ENCODE measurements around the gene TREML4.
"Not testable (repeated sequence)": the region's sequence is repeated elsewhere in the genome, so short reads cannot be mapped to it uniquely, and the experiment has no call there.

The TREML4 gene

DNA sequence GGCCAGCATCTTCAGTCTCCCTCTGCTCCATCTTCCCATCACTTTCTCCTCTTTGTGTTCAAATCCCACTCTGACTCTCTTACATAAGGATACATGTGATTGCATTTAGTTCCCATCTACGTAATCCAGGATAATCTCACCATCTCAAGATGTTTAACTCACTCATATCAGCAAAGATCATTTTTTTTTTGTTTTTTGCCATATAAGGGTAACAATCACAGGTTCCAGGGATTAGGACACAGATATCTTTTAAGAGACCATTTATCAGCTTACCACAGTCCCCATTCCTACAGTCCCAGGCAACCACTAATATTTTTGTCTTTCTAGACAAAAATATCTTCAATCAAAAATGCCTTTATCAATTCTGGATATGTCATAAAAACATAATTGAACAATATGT lies 24.0 kb upstream of the TREML4 start:
- no peak for DNase-seq (ENCODE audit: low read depth in 2 of 2, low spot score in 1 of 2)

- no peak for DNase-seq (ENCODE audit: low read depth in 2 of 2, low spot score in 1 of 2)
These were observed 19.6 kb upstream of the TREML4 start for GRCh38 chr6:41208439-41209106.

DNA sequence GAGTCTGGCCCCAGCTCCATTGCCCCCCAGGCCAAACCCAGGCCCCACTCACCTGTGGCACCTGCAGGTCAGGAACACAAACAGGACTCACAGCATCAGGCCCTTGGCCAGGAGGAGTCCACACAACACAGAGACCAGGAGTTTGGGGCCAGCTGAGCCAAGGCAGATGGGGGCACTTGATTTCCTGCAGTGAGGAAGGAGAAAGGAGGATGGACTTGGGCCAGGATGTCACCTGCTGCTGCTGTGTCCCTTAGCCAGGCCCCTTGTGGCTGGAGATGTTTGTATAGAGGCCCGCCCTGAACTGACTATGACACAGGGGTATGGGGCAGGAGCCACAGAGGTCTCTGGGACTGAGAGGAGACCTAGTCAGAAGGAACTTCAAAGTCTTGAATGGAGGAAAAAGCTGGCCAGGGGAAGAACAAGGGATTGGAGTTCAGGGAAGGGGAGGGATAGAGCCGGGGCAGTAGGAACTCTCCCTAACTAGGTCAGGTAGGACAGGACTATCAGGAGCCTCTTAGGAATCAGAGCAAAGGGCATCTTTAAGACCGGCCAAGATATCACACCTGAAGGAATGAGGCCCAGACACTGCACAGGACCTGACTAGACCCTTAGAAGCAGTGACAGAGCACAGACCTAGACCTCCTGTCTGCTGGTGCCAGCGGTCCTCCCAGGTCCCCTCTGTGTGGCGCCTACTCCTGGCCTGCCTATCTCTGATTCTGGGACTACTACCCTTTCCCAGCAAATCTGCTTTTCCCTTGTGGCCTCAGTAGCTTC lies 18.4 kb upstream of the TREML4 start:
- no peak for DNase-seq (ENCODE audit: low read depth in 2 of 2, low spot score in 1 of 2)

DNA sequence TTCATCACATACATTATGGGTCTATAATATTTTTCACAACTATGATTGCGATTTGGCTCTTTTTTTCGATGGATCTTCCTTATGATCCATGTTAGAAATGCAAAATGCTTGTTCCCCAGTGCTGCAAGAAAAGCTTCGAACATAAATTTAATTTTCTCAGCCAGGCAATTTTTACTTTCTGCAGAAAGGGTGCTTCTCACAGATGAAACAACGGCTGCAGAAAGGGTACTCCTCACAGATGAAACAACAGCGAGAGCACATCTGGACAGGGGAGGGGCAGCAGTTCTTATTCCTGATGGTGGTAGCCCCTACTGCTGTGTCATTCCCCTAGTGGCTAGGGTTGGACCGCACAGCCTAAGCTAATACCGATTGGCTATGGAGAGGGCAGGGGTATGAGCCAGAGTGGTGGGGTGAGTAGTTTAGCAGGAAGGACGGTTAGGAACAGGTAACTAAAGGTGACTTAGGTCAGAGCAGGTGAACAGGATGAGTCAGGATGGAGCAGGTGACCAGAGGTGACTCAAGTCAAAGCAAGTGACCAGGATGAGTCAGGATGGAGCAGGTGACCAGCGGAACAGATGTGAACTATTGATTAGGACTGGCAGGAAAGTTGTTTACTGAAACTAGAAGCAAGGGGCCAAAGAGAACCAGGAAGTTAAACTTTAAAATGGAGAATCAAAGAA lies 13.4 kb upstream of the TREML4 start:
- no peak for DNase-seq (ENCODE audit: low read depth in 2 of 2, low spot score in 1 of 2)

- DNase-seq (ENCODE audit: low read depth in 2 of 2, low spot score in 1 of 2): no peak
These were observed 12.4 kb upstream of the TREML4 start for GRCh38 chr6:41215777-41216176.

DNA sequence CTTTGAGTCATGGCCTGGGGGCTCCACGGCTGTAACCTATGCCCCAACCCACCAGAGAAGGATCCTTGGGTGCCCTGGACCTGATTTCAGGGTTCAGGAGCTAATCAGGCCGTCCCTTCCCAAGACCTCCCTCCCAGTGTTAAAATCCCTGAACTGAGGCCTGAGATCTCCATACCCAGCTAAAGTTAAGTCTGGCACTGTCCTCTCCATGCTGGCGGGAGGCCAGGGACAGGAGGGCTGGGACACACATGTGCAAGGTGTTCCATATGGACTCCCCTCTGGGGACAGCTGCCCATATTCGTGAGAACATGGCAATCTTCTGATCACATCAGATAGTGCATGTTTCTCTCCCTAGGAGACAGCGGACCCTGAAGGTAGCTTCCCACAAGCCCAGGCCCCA lies 11.5 kb upstream of the TREML4 start:
- no peak for DNase-seq (ENCODE audit: low read depth in 2 of 2, low spot score in 1 of 2)

- DNase-seq (ENCODE audit: low read depth in 2 of 2, low spot score in 1 of 2): no peak
These were observed 6.1 kb upstream of the TREML4 start for GRCh38 chr6:41222045-41222444.

- DNase-seq (ENCODE audit: low read depth in 2 of 2, low spot score in 1 of 2): no peak
These were observed 5.6 kb upstream of the TREML4 start for GRCh38 chr6:41222513-41222912.

- DNase-seq (ENCODE audit: low read depth in 2 of 2, low spot score in 1 of 2): no peak
These were observed 3.3 kb upstream of the TREML4 start for GRCh38 chr6:41224800-41225199.

DNA sequence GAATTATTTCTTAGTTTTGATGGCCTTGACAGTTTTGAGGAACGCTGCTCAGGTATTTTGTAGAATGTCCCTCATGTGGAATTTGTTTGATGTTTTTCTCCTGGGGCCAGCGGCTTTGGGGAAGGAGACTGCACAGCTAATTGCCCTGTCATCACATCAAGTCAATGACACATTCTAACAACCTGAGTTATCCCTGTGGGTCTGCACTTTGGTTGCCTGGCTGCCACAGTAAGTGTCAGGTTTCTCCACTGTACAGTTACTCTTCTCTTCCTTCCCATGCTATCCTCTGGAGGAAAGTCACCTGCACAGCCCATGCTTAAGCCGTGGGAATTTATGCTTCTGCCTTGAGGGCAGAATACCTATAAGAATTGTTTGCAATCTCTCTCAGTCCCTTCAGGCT lies 1.4 kb upstream of the TREML4 start:
- no peak for DNase-seq (ENCODE audit: low read depth in 2 of 2, low spot score in 1 of 2)

DNA sequence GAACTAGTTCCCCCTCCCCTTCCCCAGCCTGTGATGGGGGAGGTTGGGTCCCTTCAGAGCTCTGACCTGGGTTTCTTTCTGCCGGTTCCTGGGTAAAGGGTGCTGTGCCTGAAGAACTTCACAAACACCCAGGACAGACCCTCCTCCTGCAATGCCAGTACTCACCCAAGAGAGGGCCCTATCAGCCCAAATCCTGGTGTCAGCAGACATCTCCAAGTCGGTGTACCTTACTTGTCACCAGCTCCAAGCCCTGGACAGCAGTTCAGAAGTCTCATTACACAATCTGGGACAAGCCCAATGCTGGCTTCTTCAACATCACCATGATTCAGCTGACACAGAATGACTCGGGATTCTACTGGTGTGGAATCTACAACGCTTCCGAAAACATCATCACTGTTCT lies 467 bp downstream of the TREML4 start:
- no peak for DNase-seq (ENCODE audit: low read depth in 2 of 2, low spot score in 1 of 2)

GRCh38 chr6:41229721-41230120 lies 1.6 kb downstream of the TREML4 start:
- DNase-seq (ENCODE audit: low read depth in 2 of 2, low spot score in 1 of 2): no peak

DNA sequence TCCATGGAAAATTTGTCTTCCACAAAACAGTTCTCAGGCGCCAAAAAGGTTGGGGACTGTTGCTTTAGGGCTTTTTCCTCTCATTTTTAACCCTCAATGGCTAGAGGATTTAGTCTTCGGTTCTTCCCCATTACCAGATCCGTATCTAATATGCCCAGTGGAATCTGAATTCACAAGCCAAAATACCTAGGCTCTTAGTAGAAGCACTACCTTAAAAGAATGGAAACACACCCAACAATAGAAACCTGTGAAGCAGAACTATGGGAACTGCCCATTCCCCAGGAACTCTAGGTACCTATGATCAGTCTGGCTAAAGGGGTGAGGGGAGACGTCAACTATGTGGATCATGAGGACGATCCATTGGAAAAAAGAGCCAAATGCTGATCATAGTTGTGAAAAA lies 3.1 kb downstream of the TREML4 start:
- no peak for DNase-seq (ENCODE audit: low read depth in 2 of 2, low spot score in 1 of 2)

GRCh38 chr6:41232667-41233066 lies 4.5 kb downstream of the TREML4 start:
- DNase-seq (ENCODE audit: low read depth in 2 of 2, low spot score in 1 of 2): no peak

- no peak for DNase-seq (ENCODE audit: low read depth in 2 of 2, low spot score in 1 of 2)
These were observed 8.1 kb downstream of the TREML4 start for GRCh38 chr6:41236276-41236675.

DNA sequence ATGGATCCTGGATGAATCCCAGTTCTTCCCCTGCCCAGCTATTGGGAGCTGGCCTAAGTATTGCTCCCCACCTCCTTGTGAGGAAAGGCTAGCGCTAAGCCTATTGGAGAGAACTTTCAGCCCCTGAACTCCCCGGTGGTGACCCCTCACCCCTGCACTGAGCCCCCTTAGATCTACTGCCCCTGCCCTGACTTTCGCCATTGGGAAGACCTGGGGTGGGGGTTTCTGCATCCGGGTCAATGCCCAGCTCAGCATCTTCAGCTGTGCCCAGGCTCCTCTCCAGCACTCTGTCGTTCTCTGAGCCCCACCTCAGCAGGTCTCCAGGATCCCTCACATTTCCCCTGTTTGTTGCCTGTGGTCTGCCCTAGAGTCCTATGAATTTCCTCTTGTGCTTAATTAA lies 9.0 kb downstream of the TREML4 start:
- no peak for DNase-seq (ENCODE audit: low read depth in 2 of 2, low spot score in 1 of 2)

- DNase-seq (ENCODE audit: low read depth in 2 of 2, low spot score in 1 of 2): no peak
These were observed 11.5 kb downstream of the TREML4 start for GRCh38 chr6:41239467-41240159.

DNA sequence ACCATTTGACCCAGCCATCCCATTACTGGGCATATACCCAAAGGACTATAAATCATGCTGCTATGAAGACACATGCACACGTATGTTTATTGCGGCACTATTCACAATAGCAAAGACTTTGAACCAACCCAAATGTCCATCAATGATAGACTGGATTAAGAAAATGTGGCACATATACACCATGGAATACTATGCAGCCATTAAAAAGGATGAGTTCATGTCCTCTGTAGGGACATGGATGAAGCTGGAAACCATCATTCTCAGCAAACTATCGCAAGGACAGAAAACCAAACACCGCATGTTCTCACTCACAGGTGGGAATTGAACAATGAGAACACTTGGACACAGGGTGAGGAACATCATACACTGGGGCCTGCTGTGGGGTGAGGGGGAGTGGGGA lies 18.4 kb downstream of the TREML4 start:
- DNase-seq (ENCODE audit: low read depth in 2 of 2, low spot score in 1 of 2): not testable (repeated sequence)

DNA sequence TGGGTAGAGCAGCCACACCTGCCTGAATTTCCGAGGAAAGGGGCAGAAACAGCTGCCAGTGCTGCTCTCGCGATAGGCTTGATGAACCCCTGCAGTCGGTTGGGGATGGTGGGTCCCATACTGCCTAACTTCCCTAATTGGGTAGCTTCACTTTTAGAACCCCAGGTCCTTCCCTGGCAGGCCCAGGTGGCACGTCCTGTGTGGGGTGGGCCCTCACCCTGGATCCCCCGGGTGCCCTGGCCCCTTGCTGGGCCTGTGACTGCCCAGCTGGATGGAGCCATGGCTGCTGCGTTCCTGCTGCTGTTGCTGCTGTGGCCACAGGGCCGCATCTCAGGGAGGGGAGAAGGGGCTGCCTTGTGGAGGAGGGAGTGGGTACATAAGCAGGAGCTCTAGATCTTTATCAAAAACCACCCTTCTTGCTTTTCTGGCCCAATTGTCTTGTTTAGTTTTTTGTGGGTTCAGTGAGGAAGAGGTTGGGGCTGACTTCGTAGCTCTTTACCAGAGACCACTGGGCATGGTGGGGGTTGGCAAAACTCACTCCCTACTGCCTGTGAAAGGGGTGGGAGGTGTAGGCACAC lies 19.2 kb downstream of the TREML4 start:
- no peak for DNase-seq (ENCODE audit: low read depth in 2 of 2, low spot score in 1 of 2)

DNA sequence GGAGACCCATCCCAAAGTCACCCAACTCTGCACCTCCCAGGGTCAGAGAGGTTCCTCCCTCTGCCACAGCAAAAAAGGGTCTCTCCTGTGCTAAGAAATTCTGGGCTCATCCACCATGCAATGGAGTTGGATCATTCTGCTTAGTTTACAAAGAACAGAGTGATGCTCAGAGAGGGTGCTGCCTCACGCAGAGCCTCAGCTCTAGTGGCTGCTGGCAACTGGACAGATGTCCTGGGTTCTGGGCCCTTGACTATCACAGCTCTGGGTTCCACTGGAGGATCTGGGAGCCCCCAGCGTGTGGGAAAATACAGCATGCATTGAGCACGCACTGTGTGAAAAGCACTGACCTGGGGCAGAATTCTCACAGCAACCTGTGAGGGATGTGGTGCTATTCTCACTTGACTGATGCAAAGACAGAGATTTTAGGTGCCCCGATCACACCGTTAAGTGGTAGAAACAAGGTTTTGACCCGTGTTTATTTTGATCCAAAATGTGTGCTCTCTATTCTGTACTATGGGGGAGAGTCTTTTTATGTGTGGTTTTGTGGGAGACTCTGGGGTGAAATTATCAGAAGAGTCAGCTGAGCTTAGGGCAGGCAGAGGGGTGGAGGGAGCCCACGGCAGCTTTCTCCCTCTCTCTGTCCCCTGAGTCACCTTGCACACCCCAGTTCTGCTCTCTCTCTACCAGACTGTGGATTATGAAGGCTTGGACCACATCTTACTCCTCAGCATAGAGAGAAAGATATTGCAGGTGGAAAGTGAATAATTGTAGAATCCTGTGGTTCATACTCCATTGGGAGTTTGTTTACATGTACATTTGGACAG lies 19.9 kb downstream of the TREML4 start:
- DNase-seq (ENCODE audit: low read depth in 2 of 2, low spot score in 1 of 2): no peak
